Medulla oblongata (tissue), 1 donor: Measurements from ENCODE around the gene SPDYE6.
"Not testable (repeated sequence)": the region's sequence is repeated elsewhere in the genome, so short reads cannot be mapped to it uniquely, and the experiment has no call there.

ENCODE experiments used
- DNase-seq: peaks from one replicate; pipeline ENCODE4 v3.0.0-alpha.2; 2015; ENCODE audit errors: extremely low spot score

Gene SPDYE6, protein sequence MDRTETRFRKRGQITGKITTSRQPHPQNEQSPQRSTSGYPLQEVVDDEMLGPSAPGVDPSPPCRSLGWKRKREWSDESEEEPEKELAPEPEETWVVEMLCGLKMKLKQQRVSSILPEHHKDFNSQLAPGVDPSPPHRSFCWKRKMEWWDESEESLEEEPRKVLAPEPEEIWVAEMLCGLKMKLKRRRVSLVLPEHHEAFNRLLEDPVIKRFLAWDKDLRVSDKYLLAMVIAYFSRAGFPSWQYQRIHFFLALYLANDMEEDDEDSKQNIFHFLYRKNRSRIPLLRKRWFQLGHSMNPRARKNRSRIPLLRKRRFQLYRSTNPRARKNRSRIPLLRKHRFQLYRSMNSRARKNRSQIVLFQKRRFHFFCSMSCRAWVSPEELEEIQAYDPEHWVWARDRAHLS

DNA sequence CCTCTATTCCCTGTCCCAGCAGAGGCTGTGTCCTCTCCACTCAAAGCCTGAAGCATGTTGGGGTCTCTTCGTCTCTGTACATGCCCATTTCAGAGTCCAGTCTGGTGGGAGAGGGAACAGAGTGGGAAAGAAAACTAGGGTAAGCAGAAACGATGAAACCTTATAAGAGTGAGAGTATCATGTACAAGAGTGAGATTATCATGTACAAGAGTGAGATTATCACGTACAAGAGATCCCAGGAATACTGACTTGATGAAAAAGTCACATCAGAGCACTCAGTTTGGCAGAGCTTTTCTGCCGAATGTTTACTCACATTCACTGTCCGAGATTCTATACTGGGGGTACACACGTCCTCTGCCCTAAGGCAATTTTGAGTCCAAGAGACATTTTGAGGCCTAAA lies at the start of gene SPDYE6:
Gene SPDYE6, minus strand, starts transcription at position 101 of the 400 bp plus-strand sequence. CDS start 421 bp downstream, outside the sequence.
- DNase-seq = not testable (repeated sequence)

DNA sequence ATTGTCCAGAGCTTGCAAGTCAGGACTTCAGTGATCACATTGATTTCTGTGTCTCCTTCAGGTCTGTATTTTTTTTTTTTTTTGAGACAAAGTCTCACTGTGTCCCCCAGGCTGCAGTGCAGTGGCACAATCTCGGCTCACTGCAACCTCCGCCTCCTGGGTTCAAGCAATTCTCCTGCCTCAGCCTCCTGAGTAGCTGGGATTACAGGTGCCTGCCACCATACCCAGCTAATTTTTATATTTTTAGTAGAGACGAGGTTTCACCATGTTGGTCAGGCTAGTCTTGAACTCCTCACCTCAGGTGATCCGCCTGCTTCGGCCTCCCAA lies 48.6 kb upstream of the SPDYE6 start:
- not testable (repeated sequence) for DNase-seq

DNA sequence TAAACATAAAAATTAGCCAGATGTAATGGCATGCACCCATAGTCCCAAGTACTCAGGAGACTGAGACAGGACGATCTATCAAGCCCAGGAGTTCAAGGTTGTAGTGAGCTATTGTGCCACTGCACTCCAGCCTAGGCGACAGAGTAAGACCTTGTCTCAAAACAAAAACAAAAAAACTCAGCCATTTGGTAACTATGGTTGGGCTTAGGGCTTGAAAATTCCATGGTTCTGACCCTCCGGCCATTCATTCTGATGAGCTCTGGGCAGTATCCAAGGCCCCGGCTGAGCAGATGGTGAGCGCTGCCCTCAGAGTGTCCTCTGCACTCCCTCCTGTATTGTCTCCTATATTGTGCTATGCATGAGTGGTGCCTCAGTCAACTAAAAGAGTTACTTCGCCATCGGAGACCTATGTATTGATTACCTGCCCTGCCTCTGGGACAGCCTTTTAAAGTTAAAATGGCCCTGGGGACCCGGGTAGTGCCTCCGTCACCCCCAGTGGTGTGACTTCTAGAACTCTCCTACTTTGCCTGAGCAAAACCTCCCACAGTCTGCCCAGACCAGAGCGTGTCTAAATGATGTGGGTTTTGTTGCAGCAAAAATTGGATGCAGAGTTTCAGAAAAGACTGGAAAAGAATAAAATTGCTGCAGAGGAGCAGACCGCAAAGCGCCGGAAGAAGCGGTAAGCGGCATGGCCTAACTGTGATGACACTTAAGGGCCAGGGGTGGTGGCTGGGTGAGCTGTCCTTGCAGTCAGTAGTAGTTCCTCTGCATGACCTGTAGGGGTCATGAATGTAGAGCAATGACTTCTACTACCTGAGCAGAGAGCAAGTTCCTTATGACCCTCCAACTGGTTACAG lies 48.0 kb upstream of the SPDYE6 start:
- peak; percentile 48 for DNase-seq

DNA sequence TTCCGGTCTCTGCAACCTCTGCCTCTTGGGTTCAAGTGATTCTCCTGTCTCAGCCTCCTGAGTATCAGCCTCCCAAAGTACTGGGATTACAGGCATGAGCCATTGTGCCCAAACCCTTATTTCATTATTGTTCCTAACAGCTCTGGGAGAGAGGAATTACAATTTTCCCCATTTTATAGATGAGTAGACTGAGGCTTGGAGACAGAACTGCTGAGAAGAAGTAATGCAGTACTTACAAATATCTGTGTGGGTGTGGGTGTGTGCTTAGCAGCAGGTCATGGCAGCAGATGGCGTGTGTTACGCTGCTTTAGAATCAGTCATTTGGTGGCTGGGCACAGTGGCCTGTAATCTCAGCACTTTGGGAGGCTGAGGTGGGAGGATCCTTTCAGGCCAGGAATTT lies 47.3 kb upstream of the SPDYE6 start:
- DNase-seq = no peak

DNA sequence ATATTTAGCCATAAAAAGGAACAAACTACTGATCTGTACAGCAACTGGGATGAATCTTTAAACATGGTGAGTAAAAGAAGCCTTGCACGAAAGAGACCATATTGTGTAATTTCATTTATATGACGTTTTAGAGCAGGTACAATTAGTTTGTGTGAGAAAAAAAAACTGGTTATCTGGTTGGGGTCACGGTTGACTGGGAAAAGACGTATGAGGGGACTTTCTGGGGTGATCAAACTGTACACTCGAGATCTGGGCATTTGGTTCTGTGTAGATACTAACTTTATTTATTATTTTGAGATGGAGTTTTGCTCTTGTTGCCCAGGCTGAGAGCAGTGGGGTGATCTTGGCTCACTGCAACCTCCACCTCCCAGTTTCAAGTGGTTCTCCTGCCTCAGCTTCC lies 44.1 kb upstream of the SPDYE6 start:
- DNase-seq = no peak

DNA sequence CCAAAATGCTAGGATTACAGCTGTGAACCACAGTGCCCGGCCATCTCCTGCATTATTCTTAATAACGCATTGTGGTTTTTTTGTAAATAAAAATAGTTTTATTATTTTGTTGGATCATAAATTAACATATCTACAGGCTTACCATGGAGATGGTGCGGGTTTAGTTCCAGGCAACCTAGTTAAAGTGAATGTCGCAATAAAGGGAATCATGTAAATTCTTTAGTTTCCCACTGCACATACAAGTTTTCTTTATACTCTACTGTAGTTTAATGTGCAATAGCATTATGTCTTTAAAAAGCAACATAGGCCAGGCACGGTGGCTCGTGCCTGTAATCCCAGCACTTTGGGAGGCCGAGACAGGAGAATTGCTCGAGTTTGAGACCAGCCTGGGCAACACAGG lies 42.3 kb upstream of the SPDYE6 start:
- DNase-seq = no peak

DNA sequence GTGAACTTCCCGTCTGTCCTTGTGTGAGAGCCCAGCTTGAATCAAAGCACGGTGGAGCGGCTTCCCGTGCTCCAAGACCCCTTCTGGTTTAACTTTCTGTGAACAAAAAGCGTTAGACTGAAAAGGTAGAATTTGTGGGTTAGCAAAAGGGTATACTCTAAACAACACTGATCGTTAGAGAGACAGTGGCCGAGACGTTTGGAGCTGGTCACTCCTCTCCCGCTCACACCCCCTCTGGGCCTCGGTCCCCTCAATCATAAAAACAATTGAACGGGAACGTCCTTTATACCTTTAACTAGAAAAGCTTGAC lies 40.4 kb upstream of the SPDYE6 start:
- DNase-seq = no peak

DNA sequence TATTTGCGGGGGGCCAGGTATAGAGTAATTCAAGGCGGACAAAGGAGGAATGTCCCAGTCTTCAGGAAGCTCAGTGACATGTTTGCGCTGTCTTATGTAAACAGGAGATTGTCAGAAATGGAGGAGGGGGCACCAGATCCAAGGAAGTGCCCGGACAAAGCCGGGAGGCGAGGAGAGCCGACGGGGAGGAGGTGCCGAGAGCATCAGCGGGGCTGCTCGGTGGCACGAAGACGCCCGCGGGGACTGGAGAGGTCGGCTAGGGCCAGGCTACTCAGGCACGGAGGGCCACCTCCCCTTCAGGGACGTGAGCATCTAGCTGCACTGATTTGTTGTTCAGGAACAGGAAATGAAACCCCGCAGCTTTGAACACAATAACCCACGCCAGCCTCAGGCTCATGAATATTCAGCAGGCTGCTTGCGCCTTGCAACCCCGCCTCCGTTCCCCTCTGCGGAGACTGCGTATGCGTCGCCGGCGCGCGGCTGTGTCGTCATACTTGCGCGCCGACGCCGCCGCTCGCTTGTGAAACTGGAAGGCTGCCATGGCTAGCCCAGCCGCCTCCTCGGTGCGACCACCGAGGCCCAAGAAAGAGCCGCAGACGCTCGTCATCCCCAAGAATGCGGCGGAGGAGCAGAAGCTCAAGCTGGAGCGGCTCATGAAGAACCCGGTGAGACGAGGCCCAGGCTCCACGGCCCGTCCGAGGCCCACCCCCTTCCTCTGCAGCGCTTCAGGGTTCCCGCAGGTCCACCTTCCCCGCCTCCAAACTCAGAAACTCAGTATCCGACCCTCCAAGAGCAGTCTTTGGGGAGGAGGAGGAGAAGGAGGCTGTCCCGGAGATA lies 39.8 kb upstream of the SPDYE6 start, which contains the start of gene PRKRIP1:
Gene PRKRIP1, plus strand, starts transcription at position 491 of the 837 bp plus-strand sequence. Its CDS starts 49 bp downstream, at position 540.
- peak; percentile 96 for DNase-seq

DNA sequence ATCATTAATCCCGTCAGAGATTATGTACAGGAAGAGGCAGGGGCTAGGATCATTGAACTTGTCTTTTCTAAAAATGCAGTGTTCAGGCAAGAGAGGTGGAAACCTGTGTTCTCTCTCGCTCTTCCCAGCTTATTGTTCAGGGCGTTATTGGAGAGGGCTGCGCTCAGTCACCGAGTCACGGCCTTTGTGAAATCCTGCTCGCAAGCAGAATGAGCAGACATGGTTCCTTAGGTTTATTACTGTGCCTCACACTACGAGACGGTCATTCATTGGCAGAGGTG lies 39.3 kb upstream of the SPDYE6 start:
- DNase-seq = peak; percentile 13

DNA sequence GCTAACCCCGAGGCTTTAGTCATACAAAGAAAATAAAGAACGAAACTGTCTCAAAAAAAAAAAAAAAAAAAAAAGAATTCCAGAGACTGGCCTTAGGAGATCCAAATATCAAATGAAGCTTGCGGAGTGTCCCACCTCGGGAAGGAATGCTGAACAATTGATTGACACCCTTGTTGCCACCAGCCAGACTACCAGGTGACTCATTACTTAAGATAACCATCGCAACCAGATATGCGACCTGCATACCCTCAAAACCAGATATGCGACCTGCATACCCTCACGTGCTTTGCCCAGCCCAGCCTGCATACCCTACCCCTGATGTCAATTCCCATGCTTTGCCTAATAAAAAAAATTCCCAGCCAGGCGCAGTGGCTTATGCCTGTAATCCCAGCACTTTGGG lies 37.2 kb upstream of the SPDYE6 start:
- DNase-seq = no peak

DNA sequence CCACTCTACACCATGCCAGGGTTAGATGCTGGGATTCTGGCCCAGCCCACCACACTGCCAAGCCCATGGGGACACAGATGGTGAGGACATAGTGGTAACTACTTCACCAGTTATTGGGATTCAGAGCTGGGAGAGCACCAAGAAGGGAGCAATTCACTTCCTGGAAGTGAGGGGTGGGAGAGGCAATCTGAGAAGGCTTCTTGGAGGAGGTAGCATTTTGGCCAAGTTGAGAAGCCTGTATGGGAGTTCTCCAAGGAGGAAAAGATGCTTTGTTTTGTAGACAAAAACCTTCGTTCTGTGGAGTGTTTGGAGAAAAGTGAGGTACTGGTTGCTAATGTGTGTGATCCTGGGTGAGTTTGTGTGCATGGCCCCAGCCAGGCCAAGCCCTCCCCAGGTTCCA lies 36.1 kb upstream of the SPDYE6 start:
- no peak for DNase-seq

DNA sequence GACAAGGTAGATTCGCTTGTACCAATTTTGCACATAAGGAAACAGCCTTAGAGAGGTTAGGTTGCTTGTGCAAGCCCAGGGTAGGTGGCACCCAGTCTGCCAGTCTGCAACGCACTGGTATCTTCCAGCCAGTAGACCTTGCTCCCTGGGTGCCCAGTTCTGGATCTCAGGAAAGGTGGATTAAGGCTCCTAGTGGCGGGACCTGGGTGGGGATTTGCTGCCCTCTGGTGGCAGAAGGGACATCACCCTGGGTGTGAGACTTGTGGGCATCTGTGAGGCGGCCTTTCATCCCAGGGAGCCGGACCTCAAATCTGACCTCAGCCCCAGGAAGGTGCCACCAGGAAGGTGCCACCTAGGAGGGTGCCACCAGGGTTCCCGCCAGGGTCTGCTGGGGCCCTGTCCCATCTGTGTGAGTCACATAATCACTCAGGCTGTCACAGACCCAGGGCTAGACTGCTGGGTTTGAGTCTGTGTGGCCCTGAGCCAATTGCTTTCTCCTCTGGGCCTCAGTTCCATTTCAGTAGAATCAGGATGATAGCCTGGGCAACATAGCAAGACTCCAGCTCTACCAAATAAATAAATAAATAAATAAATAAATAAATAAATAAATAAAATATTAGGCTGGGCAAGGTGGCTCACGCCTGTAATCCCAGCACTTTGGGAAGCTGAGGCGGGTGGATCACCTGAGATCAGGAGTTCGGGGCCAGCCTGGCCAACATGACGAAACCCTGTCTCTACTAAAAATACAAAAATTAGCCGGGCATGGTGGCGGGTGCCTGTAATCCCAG lies 34.6 kb upstream of the SPDYE6 start:
- DNase-seq = peak; percentile 91

DNA sequence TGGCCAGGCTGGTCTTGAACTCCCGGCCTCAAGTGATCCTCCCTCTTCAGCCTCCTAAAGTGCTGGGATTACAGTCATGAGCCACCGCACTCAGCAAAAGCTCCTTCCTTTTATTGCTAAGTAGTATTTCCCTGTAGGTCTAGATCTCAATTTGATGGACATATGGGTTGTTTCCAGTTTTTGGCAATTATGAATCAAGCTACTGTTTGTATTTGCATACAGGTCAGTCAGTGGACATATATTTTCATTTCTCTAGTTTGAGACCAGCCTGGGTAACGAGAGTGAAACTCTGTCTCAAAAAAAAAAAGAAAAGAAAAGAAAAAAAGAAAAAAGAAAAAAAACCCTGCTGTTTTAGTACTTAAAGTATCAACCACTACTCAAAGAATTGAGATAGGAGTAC lies 33.6 kb upstream of the SPDYE6 start:
- DNase-seq = no peak

DNA sequence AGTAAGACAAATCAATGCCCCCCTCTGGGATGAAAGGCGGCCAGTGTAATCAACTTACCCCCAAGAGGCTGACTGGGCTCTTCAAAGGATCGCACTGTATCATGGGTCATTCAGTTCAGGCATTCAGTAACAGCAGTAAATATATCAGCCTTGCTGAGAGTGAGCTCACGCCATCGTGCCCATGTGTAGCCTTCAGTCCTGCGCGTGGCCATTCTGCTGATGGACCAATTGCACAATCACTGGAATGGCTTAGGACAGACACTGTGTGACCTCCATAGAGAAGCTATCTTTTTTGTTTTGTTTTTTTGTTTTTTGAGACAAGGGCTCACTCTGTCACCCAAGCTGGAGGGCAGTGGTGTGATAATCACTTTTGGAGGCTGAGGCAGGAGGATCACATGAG lies 30.8 kb upstream of the SPDYE6 start:
- no peak for DNase-seq

DNA sequence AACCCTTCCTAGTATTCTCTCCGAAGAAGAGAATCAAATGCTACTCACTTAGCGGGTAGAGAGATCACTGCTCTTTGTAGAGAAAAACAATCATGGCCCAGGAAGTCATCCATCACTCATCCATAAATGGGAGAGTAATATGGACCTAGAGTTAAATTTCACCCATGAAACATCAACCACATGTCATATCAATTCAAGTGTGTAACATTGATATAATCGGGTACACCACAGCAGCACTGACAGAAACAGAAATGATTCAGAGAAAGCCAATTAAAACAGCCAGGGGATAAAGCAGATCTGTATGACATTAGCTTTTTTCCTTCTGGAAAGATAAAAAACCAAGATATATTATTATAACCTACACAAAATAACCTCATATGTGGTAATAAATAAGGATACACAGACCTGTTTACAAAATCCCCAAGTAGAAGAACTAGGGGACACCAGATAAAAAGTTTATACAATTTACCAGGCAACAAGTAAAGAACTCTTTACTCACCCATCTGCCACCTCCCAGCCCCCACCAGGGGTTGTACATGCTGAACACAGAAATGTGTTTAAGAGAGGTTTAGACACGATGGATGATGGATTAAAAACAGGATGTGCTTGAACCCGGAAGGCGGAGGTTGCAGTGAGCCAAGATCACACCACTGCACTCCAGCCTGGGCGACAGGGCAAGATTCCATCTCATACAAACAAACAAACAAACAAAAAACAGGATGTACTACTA lies 25.6 kb upstream of the SPDYE6 start:
- not testable (repeated sequence) for DNase-seq

DNA sequence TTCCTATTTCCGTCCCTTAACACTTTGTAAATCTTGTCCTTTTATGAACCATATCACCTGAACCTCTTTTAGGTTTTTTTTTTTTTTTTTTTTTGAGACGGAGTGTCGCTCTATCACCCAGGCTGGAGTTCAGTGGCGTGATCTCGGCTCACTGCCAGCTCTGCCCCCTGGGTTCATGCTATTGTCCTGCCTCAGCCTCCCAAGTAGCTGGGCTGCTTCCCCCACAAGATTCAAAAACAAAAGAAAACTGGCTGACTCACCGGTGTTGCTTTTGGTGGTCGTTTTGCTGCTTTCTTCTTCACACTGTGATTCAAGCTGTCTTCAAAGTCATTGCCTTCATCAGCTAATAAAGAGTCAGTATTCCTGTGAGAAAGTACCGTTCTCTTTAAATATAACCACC lies 24.6 kb upstream of the SPDYE6 start:
- DNase-seq = not testable (repeated sequence)

DNA sequence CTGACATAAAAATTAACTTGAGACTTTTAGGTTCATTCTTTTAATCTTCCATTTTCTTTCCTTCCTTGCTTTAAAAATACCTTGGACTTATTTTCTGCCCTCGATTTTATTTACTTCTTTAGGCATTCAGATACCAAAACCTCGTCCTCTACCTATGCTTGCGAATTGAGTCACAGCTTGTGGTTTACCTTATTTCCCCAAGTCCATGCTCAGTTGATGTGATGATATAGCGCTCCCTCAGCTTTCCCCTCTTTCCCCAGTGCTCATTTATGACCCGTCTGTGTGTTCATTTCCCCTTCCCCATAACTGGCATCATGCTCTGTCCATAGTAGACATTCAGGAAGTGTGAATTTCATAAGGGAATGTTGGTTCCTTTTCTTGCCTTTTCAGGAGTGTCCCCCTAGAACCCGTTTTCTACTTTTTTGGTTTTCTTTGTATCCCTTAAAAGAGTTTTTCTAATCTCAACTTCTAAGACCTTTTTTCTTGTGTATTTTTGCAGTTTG lies 20.8 kb upstream of the SPDYE6 start:
- no peak for DNase-seq

DNA sequence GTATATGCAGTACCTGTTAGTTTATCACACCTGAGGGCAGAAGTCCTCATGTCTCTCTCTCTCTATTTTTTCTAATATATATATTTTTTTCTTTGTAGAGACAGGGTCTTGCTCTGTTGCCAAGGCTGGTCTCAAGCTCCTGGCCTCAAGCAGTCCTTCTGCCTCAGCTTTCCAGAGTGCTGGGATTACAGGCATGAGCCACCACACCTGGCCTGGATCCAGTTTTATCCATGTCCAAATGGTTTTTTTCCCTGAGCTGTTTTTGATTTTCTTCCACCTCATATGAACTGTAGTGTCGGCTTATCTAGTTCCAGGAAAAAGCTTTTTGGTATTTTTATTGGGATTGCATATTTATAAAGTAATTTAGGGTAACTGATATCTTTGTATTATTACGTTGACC lies 16.6 kb upstream of the SPDYE6 start:
- DNase-seq = not testable (repeated sequence)

DNA sequence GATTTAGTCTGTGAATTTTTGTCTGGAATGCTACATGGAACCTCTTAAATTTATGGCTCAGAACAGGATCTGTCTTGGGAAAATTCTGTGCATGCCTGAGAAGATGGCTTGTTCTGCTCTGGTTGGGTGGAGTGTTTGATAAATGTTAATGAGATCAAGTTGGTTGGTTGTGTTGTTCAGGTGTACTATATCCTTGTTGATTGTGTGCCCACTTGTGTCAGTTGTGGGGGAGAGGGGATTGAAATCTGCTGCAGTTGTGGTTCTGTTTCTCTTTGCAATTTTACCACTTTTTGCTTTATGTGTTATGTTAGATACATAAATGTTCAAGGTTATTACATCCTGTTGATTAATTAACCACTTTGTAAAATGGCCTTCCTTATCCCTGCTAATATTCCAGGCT lies 13.8 kb upstream of the SPDYE6 start:
- not testable (repeated sequence) for DNase-seq

DNA sequence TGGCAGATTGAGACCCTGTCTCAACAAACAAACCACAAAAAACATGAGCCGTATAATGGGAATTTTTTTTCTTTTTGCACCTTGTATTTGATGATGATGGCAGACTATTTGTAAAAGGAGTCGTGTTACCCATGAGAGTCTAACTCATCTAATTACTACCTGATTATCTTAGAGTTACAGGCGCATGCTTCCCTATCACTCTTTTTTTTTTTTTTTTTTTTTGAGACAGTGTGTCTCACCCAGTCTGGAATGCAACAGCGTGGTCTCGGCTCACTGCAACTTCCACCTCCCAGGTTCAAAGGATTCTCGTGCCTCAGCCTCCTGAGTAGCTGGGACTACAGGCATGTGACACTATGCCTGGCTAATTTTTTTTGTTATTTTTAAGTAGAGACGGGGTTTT lies 9.1 kb upstream of the SPDYE6 start:
- not testable (repeated sequence) for DNase-seq
